Islet precursor cell (in vitro differentiated cells): Measurements from ENCODE around the gene ISG20.
A peak's percentile ranks its signal among the peaks of the same experiment; 100 is the strongest.
"Not testable (repeated sequence)": the region's sequence is repeated elsewhere in the genome, so short reads cannot be mapped to it uniquely, and the experiment has no call there.

Experiments used
- DNase-seq: peaks from one replicate; pipeline ENCODE4 v3.0.0-alpha.2; 2018

The ISG20 gene

DNA sequence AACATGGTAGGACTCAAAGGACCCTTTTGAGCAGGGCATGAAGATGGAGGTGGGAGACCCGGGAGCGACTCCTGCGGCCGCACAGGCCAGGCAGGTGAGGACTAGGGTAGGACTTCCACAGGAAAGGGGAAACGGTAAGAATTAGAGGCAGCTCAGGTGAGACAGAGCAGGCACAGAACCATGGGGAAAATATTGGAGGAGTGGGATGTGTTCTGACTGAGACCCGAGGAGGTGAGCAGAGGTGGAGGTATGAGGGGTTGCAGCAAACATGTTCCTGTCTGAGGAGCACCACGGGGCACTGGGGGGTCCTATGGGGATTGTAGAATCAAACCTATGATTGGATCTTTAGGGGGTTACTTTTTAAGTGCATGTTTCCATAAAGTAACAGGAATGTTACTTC is 1.4 kb upstream of the ISG20 start:
- no peak for DNase-seq

DNA sequence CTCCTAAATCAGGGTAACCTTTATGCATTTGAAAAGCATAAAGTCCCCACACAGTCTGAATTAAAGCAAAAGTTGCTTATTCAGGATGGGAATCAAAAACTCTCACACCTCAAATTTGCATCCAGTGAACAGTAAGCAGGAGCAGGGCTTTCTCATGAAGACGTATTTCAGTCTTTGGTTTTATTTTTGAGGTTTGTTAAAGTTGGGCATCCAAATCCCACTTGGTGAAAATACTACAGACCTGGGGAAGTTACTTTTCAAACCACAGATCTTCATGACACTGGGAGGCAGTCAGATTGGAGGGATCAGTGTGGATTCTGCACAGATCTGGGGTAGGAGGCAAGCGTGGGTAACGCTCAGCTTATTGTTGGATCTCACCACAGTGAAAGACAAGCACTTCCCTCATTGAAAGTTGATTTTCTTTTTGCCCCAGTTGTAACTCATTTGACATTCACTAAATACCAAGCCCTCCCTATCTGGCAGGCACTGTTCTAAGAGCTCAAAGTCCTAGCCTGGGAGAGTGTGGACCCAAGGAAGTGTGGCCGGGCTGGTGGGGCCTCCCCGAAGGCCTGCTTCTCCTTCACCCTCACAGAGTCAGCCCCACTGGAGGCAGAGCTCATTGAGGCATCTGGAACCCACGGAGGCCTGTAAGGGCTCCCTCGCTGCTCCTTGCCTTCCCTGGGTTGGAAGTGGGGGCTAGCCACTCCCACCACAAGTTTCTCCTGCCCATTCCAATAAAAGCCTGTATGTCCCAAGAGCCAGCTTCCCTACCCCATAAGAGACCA is 783 bp upstream of the ISG20 start:
- no peak for DNase-seq

DNA sequence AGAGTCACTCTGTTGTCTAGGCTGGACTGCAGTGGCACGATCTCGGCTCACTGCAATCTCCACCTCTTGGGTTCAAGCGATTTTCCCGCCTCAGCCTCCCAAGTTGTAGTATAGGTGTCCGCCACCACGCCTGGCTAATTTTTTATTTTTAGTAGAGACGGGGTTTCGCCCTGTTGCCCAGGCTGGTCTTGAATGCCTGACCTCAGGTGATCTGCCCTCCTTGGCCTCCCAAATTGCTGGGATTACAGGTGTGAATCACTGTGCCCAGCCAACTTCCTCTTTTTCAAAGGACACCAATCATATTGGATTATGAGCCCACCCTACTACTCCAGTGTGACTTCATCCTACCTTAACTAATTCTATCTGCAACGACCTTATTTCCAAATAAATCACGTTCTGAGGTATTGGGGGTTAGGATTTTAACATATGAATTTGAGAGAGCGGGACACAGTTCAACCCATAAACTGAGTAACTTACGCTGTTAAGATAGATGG is 3.2 kb downstream of the ISG20 start:
- no peak for DNase-seq

DNA sequence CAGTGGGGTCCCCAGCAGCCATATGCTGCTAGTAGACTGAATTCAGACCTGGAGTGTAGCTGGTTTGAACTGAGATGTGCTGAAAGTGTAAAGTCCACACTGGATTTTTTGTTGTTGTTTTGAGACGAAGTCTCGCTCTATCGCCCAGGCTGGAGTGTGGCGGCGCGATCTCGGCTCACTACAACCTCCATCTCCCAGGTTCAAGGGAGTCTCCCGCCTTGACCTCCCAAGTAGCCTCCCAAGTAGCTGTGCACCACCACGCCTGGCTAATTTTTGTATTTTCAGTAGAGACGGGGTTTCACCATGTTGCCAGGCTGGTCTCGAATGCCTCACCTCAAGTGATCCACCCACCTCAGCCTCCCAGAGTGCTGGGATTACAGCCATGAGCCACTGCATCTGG is 3.7 kb downstream of the ISG20 start:
- not testable (repeated sequence) for DNase-seq

DNA sequence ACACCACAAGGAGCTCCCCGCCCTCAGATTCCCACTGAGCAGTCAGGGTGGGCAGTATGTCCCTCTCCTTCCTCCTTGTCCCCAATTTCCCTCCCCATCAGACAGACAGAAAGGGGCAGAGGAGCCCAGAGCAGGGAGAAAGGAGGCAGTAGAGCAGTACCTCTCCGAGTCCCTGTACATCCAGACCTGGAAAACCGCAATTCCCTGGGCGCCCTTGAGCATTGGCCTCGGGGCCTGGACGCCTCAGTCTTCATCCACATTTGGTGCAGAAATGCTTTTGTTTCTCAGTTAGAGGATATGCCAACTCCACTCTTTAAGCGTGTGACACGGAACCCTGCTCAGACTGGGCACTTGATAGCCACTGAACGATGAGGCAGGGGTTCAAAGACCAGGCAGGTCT is 5.9 kb downstream of the ISG20 start:
- no peak for DNase-seq

DNA sequence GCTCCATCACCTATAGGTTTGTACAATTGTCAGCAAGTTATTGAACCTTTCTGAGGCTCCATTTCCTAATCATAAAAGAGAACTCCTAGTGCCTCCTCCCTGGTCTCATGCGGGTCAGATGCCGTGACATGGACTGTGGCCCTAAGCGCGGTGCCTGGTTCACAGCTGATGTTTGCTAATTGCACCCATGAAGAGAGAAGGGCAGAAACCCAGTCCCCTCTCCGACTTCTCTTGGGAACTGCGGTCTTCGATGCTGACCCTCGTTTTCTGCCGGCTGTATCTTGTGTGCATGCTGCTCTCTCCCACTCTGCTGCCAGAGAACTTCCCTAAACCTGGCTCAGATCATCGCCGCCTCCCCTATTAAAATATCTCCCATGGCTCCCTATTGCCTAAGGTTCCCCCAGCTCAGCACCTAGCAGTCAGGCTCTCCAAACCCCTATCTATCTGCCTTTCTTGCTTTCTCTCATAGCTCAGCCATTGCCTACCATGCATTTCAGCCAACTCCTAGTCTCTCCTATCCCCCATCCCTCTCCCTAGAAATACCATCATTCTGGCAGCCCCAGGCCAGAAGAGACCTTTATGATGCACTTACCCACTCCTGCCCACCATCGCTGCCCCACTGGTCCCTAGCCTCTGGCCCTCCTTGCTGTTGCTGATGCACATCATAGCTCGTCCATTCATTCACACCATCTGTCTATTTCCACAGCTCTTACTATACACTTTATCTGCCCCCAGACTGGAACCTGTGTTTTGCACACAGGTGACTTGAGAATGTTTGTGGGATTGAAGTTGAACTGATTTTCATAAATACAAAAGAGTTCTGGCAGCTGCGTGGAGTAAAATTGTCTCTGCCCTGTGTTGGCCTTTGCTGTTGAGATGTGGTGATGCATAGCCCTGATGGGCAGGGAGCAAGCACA is 6.6 kb downstream of the ISG20 start:
- no peak for DNase-seq

DNA sequence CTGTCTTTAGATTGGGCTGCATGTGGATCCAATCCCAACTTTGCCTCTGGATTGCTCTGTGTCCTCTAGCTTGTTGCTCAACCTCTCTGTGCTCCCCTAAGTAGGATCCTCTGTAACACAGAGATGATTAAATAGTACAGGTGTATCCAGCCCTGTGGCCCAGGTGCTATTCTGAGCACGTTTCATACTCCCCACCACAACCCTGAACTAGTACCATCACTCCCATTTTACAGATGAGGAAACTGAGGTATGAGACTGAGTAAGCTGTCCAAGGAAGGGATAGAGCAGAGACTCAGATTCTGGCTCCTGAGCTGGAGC is 7.2 kb downstream of the ISG20 start:
- DNase-seq, result no peak

DNA sequence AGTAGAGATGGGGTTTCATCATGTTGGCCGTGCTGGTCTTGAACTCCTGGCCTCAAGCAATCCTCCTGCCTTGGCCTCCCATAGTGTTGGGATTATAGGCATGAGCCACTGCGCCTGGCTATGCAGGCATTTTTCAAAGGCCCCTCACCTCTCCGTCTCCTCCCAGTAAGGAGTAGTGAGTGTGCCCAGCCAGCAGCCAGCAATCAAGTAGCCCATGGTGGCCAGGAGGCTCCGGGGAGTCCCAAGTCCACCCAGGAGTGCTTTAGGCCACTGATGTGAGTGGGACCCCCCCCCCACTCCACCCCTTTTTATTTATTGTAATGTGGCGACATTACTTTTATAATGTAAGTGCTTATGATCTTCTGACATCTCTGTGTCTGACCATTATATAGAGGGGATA is 8.1 kb downstream of the ISG20 start:
- DNase-seq, result no peak

DNA sequence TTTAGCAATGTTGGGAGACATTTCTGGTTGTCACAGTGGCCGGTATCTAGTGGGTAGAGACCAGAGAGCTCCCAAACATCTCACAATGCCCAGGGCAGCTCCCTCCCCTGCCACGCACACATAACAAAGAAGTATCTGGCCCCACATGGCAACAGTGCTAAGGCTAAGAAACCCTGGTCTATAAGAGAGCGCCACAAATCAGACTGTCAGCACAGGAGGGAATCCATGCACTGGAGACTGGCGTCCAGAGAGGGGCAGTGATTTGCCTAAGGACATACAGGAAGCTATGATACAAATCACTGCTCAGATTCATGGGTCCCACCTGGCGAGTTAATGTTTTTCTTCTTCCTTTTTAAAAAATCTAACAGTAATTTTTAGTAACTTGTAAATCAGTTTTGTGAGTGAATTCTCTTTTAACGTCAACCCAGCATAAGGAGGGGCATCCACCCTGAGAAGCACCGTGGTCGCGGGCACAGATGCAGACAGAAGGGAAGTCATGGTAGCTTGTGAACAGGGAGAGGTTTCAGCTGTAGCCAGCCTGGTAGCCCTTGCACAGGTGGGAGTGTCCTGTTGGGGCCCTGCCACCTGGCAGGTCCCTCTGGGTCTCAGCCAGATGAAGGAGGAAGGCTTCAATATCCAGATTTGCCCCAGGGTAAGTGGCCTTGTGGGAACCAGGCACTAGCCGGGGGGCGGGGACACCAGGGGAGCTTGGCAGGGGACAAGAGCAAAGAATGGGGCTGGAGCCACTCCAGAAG is 8.7 kb downstream of the ISG20 start:
- DNase-seq, result no peak

DNA sequence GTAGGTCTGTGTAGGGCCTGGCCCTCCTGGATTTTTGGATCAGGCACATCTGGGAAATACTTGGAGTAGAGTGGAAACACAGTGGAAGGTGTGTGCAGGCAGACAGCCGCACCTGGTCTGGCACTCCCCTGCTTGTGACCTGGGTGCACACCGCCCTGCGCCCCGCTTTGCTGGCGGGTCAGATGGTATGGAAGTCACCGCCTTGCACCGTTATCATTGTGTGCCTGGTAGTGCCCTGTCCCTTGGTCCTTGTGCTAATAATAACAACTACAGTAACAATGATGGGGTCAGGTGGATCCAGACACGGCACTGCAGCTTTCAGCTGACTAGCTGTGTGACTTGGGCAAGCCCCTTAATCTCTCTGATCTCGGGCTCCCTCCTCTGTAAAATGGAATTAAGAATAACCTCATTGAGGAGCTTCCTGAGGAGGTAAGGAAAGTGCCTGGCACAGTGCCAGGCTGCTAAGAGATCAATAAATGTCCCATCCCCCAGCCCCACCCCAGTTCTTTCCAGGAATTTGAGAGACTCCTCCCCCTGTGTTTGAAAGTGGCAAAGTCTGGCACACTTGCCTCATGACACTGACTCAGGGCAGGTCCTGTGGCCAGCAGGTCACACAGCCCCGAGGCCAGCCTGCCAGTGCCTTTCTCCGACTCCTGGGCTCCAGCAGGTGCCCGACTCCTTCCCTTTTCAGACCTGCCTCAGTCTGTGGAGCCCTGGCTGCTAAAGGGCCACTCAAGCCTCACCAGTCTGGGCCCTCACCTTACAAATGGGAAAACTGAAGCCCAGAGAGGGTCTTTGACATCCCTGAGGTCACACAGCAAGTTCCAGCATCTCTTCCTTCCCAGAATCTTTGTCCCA is 9.8 kb downstream of the ISG20 start:
- no peak for DNase-seq

DNA sequence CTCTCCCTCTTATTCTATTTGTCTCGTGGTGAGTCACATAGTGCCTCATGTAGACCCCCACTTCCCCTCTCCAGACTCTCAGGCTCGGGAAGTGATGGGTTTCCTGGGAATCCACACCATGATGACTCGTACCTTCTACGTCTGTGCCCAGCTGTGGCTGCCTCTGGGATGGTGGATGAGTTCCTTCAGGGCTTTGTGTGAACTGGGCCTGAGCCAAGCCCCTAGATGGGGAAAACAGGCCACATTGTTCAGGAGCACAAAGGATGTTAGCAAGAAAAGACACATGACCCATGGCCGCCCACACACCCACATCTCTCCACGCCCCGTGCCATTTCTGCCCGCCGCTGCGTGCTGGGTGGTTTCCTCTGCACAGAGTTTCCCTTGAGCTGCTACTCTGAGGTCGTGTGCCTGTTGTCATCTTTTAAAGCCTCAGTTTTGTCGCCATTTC is 10.5 kb downstream of the ISG20 start:
- DNase-seq, result peak; percentile 93

DNA sequence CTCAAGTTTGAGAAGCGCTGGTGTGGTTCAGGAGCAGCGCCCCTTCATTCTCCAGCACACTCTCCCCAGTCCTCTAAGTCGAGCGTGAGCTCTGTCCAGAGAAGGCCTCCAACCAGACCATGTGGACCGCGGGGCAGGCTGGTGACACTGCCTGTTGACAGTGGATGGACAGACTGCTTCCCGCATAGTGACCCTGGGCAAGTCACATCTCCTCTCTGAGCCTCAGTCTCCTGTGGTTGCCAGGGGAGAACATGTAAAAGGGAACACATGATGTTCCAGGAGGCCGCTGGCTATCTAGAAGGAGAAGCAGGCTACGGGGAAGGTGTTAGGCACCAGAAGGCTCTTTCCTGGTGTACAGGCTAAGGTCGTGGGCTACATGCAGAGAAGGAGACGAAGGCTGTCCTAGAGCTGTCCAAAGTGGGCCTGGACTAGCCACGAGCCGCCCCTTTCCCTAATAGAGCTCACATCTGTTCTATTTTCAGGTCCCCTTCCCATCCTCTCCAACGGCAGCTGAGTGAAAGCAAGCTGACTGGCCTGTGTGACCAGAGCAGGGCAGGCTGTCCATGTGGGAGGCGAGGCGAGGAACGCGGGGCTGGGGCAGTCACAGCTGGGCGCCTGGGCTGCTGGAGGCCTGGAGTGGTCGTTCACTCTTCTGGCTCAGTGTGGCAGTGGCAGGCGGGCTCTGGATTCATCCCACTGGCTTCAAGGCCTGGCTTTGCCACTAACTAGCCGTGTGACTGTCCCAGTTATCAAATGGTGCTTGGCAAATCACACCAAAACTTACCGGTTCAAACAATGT is 11.1 kb downstream of the ISG20 start:
- no peak for DNase-seq

DNA sequence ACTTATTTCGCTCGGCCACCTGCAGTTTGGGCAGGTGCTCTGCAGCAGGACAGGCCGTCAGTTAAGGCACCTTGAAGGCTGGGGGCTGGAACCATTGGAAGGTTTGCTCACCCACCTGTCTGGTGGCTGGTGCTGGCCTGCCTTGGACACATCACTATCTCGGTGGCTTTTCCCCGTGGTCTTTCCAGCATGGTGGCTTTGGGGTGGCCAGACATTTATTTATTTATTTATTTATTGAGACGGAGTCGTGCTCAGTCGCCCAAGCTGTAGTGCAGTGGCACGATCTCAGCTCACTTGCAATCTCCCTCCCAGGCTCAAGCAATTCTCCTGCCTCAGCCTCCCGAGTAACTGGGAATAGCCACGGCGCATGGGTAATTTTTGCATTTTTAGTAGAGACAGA is 11.7 kb downstream of the ISG20 start:
- no peak for DNase-seq

DNA sequence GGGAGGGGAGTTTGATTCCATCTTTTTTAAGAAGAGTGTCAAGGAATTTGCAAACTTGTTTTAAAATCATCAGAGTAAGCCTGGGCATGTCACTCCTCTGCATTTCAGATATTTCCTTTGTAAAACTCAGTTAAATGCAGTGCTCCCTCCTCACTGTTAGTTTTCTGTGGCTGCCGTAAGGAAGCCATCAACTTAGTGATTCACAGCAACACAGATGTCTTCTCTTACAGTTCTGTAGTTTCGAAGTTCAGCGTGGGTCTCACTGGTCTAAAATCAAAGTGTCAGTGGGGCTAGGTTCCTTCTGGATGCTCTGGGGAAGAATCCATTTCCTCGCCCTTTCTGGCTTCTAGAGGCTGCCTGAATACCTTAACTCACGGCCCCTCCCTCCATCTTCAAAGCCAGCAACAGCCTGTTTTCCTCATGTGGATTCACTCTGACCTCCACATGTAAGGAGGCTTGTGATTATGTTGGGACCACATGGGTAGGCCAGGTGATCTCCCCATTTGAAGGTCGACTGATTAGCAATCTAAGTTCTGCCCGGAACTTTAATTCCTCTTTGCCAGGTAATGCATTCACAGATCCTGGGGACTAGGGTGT is 12.4 kb downstream of the ISG20 start:
- DNase-seq, result no peak

DNA sequence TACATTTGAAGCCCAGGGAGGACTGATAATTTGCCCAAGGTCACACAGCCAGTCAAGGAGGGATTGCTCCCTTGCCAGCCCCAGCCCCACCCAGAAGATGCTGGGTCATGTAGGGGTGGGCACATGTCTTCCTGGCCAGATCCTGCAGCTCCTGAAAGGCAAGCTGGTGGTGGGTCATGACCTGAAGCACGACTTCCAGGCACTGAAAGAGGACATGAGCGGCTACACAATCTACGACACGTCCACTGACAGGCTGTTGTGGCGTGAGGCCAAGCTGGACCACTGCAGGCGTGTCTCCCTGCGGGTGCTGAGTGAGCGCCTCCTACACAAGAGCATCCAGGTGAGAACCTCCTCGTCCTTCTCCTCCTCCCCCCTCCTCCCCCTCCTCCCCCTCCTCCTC is 13.2 kb downstream of the ISG20 start:
- no peak for DNase-seq

DNA sequence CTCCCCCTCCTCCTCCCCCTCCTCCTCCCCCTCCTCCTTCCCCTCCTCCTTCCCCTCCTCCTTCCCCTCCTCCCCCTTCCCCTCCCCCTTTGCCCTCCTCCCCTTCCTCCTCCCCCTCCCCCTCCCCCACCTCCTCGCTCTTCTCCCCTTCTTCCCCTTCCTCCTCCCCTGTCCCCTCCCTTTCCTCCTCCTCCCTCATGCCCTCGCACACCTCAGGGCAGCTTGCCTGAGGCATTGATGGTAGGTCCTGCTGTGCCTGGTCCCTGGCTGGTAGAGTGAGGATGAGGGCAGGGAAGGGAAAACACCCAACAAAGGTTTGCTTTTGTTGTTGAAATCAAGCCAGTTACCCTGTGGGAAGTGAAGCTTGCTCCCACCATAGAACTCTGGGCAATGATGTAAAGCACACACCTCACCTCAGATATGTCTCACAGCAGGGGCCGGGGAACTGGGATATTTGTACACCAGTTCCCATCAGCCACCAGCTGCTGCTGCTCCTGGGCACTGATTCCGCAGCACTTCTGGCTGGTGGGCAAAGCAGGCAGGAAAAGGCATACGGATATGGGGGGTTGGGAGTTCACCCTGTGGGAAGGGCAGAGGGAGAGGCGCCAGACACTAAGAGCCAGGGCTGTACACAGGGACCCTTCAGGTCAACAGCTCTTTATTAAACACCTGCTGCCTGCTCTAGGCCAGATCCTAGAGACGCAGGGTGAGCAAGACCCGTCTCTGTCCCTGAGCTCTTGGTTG is 13.8 kb downstream of the ISG20 start:
- no peak for DNase-seq

DNA sequence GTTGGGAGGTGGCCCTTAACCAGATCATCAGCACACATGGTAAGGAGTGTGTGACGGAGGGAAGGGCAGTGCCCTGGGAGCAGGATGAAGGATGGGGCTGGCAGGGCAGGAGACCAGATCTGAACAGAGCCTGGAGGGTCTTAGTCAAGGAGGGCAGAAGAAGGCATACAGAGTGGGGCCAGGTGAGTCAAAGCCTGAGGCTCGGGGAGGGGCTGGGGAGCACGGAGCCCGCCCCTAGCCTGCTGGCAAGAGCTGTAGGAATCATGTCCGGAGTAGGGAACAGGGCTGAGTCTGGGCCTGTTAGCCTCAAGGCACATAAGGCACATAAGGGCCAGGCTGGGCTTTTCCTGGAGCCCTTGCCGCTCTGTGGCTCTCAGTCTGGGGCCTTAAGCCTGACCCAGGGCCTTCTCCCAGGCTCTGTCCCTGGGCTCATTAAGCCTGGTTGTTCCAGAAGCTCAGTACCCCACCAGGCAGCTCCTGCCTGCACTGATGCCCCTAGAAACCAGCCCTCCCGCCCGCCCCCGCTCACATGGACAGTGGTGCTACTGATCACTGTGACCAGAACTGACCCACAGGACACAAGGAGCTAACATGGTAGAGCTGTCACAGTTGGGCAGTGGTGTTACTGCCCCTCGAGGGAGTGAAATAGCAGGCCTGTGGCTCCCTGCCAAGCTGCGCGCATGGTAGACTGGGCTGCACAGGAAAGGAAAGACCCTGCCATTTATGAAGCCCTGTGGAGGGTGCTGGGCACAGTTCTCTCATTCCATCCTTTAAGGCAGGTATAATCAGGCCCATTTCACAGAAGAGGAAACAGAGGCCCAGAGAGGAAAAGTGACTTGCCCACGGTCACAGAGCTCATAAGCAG is 14.6 kb downstream of the ISG20 start:
- no peak for DNase-seq

DNA sequence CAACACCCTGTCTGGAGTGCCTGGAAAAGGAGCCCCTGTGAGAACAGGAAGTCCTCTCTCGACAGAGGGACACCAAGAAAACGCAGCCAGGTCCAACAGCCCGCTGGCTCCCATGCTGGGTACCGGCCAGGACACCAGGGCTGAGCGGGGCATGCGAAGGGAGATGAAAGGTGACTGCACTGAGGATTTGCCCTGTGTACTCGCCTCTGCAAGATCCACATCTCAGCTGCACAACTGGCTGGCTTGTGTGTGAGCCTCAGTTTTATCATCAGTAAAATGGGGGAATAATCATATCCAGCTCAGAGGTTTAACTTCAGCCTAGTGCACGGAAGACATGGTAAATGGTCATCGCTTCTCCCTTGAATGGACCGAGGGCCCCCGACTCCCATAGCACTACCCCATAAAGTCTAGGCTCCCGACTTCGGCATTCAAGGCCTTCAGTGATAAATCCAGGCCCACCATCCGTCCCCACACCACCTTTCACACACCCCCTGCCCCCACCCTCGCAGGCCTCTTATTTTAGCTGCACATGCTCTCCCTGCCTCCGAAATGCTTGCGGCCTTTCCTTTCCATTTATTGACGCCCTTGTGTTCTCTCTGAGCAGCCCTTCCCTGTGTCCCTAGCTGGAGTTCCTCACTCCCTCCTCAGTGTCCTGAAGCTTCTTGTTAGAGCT is 15.8 kb downstream of the ISG20 start:
- DNase-seq, result no peak

DNA sequence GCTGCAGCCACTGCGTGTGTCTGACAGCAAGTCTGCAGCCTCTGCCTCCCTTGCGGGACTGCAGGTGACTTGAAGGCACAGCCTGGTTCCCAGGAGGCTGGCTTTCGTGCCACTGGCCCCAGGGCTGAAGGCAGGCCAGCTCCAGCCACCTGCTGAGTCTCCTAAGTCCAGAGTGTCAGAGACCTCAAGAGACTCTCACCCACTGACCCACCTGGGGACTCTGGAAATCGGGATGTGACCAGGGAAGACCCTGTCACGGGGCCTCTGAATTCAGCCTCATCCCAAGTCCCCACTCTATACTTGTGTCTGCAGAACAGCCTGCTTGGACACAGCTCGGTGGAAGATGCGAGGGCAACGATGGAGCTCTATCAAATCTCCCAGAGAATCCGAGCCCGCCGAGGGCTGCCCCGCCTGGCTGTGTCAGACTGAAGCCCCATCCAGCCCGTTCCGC is 16.3 kb downstream of the ISG20 start:
- DNase-seq, result no peak
